ENCODE measurements around the gene TBCK.

TBCK gene

GRCh38 chr4:106038908-106039307 is 277.1 kb downstream of the TBCK start:
- ChIA-PET POLR2A (no interaction called here), CTCF (interaction anchor here (1.1 to 1.2 kb wide), 2 partner anchors 8 to 10 kb away, joined by 4 to 5 read pairs; no protein-coding TSS in a partner anchor)
- DNase-seq (ENCODE audit: extremely low spot score), result no peak
- TF ChIP-seq CTCF (IDR thresholded peaks at IDR 0.05; ENCODE audit: control extremely low read depth, extremely low read depth, low read depth, missing control alignments), result no peak

GRCh38 chr4:106038012-106038411 is 278.0 kb downstream of the TBCK start:
- ChIA-PET CTCF (interaction anchor here (1.1 to 1.3 kb wide), 3 partner anchors 9 to 18 kb away, joined by 4 to 5 read pairs (median 4); no protein-coding TSS in a partner anchor), POLR2A (no interaction called here)

GRCh38 chr4:106036848-106037247 is 279.2 kb downstream of the TBCK start:
- DNase-seq (ENCODE audit: extremely low spot score), result no peak
- ChIA-PET CTCF (interaction anchor here (1.2 to 1.3 kb wide), 2 partner anchors 14 to 16 kb away, joined by 3 to 4 read pairs; no protein-coding TSS in a partner anchor), POLR2A (no interaction called here)
- TF ChIP-seq CTCF (IDR thresholded peaks at IDR 0.05; ENCODE audit: control extremely low read depth, extremely low read depth, low read depth, missing control alignments), result no peak

More at GRCh38 chr4:106038012-106038411, 278.0 kb downstream of the TBCK start:
- TF ChIP-seq CTCF (IDR thresholded peaks at IDR 0.05; ENCODE audit: control extremely low read depth, extremely low read depth, low read depth, missing control alignments), result no peak
- DNase-seq (ENCODE audit: extremely low spot score), result no peak

- no peak for TF ChIP-seq CTCF (IDR thresholded peaks at IDR 0.05; ENCODE audit: control extremely low read depth, extremely low read depth, low read depth, missing control alignments)
- ChIA-PET CTCF (interaction anchor here (1.2 kb wide), 1 partner anchor 14 kb away, joined by 3 read pairs; no protein-coding TSS in a partner anchor), POLR2A (no interaction called here)
- DNase-seq (ENCODE audit: extremely low spot score), result no peak
Measured at GRCh38 chr4:106036334-106036733, 279.7 kb downstream of the TBCK start.

- POLR2A ChIA-PET, result no interaction called here
Measured at GRCh38 chr4:106035204-106035603, 280.8 kb downstream of the TBCK start.

GRCh38 chr4:106034751-106035150 is 281.3 kb downstream of the TBCK start:
- DNase-seq (ENCODE audit: extremely low spot score), result no peak
- POLR2A ChIA-PET, result no interaction called here
- CTCF ChIA-PET, result interaction anchor here (1.2 to 1.3 kb wide), 2 partner anchors 10 to 12 kb away, joined by 5 read pairs; no protein-coding TSS in a partner anchor
- no peak for TF ChIP-seq CTCF (IDR thresholded peaks at IDR 0.05; ENCODE audit: control extremely low read depth, extremely low read depth, low read depth, missing control alignments)

More at GRCh38 chr4:106035204-106035603, 280.8 kb downstream of the TBCK start:
- CTCF ChIA-PET, result interaction anchor here (1.2 to 1.3 kb wide), 2 partner anchors 10 to 12 kb away, joined by 5 read pairs; no protein-coding TSS in a partner anchor
- DNase-seq (ENCODE audit: extremely low spot score), result no peak
- no peak for TF ChIP-seq CTCF (IDR thresholded peaks at IDR 0.05; ENCODE audit: control extremely low read depth, extremely low read depth, low read depth, missing control alignments)

Measured in GM10248 (cell line).